GM19324 (cell line): Measurements from ENCODE around the gene GRID2.

Experiments
- ATAC-seq: cut with Tn5 transposase; IDR thresholded peaks from one replicate; pipeline ENCODE4 v1.9.1; 2021; ENCODE audit warnings: mild to moderate bottlenecking, moderate library complexity; ENCODE audit not compliant: unreplicated experiment, low FRiP score

The GRID2 gene

GRCh38 chr4:93042746-93043145, 739.0 kb downstream of the GRID2 start:
- ATAC-seq = no peak

GRCh38 chr4:93053140-93053539, 749.4 kb downstream of the GRID2 start:
- no peak for ATAC-seq

DNA sequence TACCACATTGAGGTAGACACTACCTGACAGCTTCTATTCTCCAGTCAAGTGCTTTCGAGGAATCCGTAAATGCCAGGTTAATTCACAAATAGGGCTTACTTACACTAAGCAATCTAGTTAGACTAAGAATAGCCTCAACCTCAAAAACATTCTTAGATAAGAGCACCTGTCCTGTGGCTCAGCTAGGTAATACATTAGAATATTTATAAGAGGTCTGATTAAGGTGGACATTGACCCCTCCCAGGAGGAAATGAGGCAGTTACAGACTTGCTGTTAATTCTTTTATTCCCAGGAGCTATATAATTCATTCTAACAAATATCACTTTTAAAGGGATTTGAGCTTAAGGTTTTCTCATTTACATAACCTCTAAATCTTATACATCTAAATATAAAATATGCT, 758.1 kb downstream of the GRID2 start:
- ATAC-seq = no peak

DNA sequence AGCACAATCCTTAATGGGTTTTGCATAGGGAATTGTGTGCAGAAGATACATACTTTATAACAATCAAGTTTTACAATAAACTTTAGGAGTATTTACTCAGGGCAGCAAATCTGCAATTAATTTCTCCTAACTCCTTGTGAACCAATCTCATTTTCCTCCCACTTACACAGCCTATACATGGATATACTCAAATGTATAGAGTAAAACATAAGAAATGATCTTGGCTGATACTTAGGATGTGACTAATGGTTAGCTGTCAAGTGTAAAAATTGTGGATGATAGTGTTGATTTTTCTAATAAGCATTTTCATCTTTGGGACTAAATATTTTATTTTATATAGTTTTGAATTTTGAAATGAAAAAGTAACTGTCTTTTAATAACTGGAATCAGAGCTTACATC, 759.6 kb downstream of the GRID2 start:
- no peak for ATAC-seq

DNA sequence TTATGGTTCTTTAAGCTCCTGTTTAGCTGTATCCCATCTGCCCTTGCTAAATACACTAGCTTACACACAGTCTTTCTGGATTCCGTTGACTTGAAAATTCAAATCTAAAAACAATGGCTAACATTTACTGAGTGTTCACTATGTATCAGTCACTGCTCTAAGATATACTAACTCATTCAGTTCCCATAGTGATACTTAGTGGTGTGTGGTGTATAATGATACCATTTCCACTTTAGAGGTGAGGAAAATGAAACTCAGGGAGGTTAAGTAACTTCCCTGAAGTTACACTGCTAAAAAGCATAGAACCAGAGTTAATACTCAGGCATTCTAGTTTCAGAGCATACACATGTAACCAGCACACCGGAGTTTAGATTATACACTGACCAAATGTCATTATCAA, 762.0 kb downstream of the GRID2 start:
- no peak for ATAC-seq

GRCh38 chr4:93066749-93067148, 763.0 kb downstream of the GRID2 start:
- ATAC-seq = no peak

DNA sequence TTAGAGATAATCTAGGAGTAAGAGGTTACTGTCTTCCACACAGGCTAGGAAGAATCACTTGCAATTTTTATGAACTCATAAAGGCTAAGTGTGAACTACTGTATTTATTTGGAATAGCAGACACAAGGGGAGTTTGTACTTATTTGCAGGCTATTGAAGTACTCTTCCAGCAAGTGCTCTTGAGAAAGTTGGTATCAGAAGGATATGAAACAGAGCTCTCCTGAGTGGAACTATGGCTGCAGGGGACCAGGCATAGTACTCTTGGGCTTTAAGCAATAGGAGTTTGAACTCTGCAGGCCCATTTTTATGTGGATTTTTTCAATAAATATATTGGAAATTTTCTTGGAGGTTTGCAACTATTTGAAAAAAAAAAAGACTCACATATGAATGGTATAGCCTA, 768.5 kb downstream of the GRID2 start:
- ATAC-seq = no peak

- no peak for ATAC-seq
Measured at GRCh38 chr4:93080316-93080715, 776.5 kb downstream of the GRID2 start.

- no peak for ATAC-seq
Measured at GRCh38 chr4:93084599-93085305, 781.0 kb downstream of the GRID2 start.

DNA sequence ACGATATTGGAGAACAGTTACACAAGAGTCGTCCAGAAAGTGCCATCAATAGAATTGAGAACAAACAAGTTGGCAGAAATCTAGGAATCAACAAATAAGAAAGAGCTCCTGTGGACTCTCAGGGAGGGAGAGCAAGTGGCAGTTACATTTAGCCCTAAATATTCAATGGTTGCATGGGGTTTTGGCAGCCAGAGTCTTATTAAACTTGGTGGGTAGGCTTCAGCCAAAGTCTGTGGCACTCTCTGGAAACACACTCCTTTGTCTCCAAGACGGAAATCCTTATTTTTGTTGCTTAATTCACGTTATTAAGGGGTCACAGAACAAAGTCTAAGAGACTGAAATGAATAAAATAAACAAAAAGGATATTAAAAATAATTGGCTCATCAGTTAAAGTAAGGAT, 782.6 kb downstream of the GRID2 start:
- no peak for ATAC-seq

DNA sequence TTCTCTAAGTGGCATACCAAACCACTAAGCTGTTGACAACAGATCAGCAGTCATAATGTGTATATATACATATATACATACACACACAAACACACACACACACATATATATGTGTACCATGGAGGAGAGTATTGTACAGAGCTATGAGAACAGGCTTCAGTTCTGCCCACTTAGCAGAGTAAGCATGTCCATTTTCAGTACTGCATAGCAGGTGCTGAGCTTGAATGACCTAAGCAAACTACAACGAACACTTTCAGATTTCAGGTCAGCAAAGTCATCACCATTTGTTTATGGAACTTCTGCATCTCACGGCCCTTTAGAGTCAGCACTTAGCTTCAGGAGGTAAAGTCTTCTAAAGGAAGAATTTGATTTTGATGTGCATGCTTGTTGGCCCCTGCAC, 789.0 kb downstream of the GRID2 start:
- no peak for ATAC-seq

- ATAC-seq = no peak
Measured at GRCh38 chr4:93103042-93103441, 799.3 kb downstream of the GRID2 start.

- ATAC-seq = no peak
Measured at GRCh38 chr4:93116624-93117023, 812.9 kb downstream of the GRID2 start.

DNA sequence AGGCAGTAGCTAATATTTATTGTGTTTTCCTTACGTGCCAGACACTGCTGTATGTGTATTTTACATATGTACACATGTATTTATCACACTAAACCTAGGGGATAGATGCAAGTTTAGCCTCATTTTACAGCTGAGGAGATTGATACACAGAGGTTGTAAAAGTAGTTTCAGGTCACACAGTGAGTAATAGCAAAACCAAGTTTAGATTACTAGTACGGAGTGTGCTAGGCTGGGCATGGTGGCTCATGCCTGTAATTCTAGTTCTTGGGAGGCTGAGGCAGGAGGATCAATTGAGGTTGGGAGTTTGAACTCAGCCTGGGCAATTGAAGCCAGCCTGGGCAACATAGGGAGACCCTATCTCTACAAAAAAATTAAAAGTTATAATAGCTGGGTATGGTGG, 823.7 kb downstream of the GRID2 start:
- no peak for ATAC-seq

GRCh38 chr4:93132631-93133030, 828.9 kb downstream of the GRID2 start:
- ATAC-seq = no peak

DNA sequence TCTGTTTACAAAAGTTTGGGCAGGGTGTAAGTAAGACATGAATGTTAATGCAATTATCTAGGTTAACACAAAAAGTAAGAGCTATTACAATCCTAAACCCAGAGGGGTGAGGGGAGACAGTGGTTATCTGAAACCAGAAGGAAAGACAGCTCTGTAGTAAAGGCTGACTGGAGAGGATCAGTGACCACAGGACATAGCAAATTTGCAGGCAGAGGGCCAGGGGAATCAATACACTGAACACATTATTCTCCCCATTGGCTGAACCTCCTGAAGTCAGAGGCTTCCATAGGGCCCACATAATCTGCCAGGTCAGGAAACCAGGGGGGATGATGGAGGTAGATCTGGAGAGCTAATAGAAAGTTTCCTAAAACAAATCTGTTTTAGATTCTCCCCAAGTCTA, 835.4 kb downstream of the GRID2 start:
- no peak for ATAC-seq

GRCh38 chr4:93143902-93144301, 840.1 kb downstream of the GRID2 start:
- ATAC-seq = no peak

GRCh38 chr4:93144644-93145043, 840.9 kb downstream of the GRID2 start:
- no peak for ATAC-seq

GRCh38 chr4:93147524-93148212, 843.9 kb downstream of the GRID2 start:
- no peak for ATAC-seq

GRCh38 chr4:93152491-93152890, 848.7 kb downstream of the GRID2 start:
- ATAC-seq = no peak

- no peak for ATAC-seq
Measured at GRCh38 chr4:93157986-93158385, 854.2 kb downstream of the GRID2 start.

DNA sequence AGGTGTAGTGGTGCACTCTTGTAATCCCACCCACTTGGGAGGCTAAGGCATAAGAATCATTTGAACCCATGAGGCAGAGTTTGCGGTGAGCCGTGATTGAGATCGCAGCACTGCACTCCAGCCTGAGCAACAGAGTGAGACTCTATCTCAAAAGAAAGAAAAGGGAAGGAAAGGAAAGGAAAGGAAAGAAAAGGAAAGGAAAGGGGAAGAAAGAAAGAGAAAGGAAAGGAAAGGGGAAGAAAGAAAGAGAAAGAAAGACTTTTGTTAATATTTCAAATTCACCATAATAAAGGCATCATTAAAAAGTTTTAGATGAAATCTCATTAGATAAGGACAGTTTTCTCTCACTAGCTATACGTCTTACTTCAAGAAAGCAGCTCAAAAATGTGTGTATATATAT, 864.3 kb downstream of the GRID2 start:
- ATAC-seq = no peak
